Effector CD4-positive, alpha-beta T cell (primary cell): ENCODE results near the gene MATN4. TPM values are rescaled to one million over a fixed set of nuclear protein-coding genes. Genes with fewer than 3 reads are reported as not detected.
"Not testable (repeated sequence)": the region's sequence is repeated elsewhere in the genome, so short reads cannot be mapped to it uniquely, and the experiment has no call there.

Experiments
- DNase-seq: peaks from one replicate; pipeline ENCODE4 v3.0.0-alpha.2; 2020
- total RNA-seq: gene quantifications from one replicate; lab custom pipeline; 2026; lab: John Stamatoyannopoulos, UW

MATN4 gene
- not detected for total RNA-seq

GRCh38 chr20:45308117-45308778, at the start of gene MATN4:
MATN4 (minus strand) TSS chr20:45308299; CDS start chr20:45305582, 2,717 bp downstream.
- no peak for DNase-seq

GRCh38 chr20:45355209-45356084, 47.3 kb upstream of the MATN4 start:
- DNase-seq = no peak

GRCh38 chr20:45354423-45355208, 46.5 kb upstream of the MATN4 start:
- DNase-seq = no peak

GRCh38 chr20:45353746-45354145, 45.6 kb upstream of the MATN4 start:
- DNase-seq = no peak

GRCh38 chr20:45352729-45353128, 44.6 kb upstream of the MATN4 start:
- no peak for DNase-seq

- not testable (repeated sequence) for DNase-seq
These were observed 42.7 kb upstream of the MATN4 start for GRCh38 chr20:45350795-45351194.

GRCh38 chr20:45350217-45350616, 42.1 kb upstream of the MATN4 start:
- DNase-seq = no peak

GRCh38 chr20:45347936-45348778, 40.1 kb upstream of the MATN4 start, which contains the start of gene SDC4:
SDC4 (minus strand) TSS chr20:45348424; CDS start chr20:45348384, 40 bp downstream.
- peak; percentile 38 for DNase-seq

- no peak for DNase-seq
These were observed 39.3 kb upstream of the MATN4 start for GRCh38 chr20:45347297-45347935.

- no peak for DNase-seq
These were observed 38.8 kb upstream of the MATN4 start for GRCh38 chr20:45346851-45347250.

- no peak for DNase-seq
These were observed 38.2 kb upstream of the MATN4 start for GRCh38 chr20:45346291-45346718.

- no peak for DNase-seq
These were observed 37.2 kb upstream of the MATN4 start for GRCh38 chr20:45345104-45345936.

GRCh38 chr20:45344168-45344860, 36.2 kb upstream of the MATN4 start:
- DNase-seq = no peak

- no peak for DNase-seq
These were observed 35.6 kb upstream of the MATN4 start for GRCh38 chr20:45343532-45344167.

- DNase-seq = no peak
These were observed 34.9 kb upstream of the MATN4 start for GRCh38 chr20:45342855-45343531.

GRCh38 chr20:45341939-45342854, 34.1 kb upstream of the MATN4 start:
- DNase-seq = no peak

- DNase-seq = no peak
These were observed 33.5 kb upstream of the MATN4 start for GRCh38 chr20:45341579-45341938.

GRCh38 chr20:45340951-45341350, 32.9 kb upstream of the MATN4 start:
- DNase-seq = no peak
